ENCODE measurements around the gene LAMA3.

DNA sequence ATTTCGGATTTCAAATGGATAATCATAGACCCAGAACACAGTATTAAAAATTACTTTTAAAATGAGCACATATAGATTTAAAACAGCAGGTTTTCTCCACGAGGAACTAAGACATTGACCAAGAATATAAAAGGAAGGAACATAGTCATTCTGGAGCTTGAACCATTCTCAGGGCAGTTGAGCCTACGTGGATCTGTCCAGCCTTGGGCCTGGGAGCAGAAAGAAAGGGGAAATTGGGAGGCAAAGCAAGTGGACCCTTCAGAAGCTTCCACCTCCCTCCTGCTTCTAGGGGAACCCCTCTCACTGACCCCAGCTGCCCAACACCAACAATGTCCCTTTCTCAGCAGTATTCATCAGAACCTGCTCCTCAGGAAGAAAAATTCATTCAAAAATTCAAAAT is 293.9 kb downstream of the LAMA3 start:
- no peak for TF ChIP-seq CTCF (IDR thresholded peaks at IDR 0.05)
- TF ChIP-seq POLR2A (IDR thresholded peaks at IDR 0.05) = no peak
